A673 (cell line): ENCODE results near the gene SNX12. TPM values are rescaled to one million over a fixed set of nuclear protein-coding genes. Genes with fewer than 3 reads are reported as not detected.

Experiments
- BruUV-seq: library from RNA; stranded (reverse); fragments of 400-500 nt; replicated peaks from 2 replicates; lab custom pipeline; 2021; lab: Mats Ljungman, UMichigan
- CTCF ChIA-PET: fragments of 300-600 bp; sonication (Branson Sonifier 250); formaldehyde crosslinking; loops from one replicate; lab custom pipeline; 2022; ENCODE audit warnings: antibody characterized with exemption; lab: Charles Lee
- POLR2A ChIA-PET: fragments of 300-600 bp; sonication (Branson Sonifier 250); formaldehyde crosslinking; loops from one replicate; lab custom pipeline; 2022; ENCODE audit warnings: antibody characterized with exemption; ENCODE audit not compliant: low non-redundant PET; lab: Charles Lee
- DNase-seq: peaks from one replicate; pipeline ENCODE4 v3.0.0-alpha.2; 2015; ENCODE audit warnings: low spot score
- H3K27ac ChIP-seq: fragments of 200-600 bp; sonication (generic); 2 replicates; pipeline ENCODE4 v1.5.1; 2016; ENCODE audit warnings: mixed run types, low read depth, mild to moderate bottlenecking, mixed read lengths, antibody characterized with exemption, low read length; ENCODE audit not compliant: poor library complexity, severe bottlenecking
- H3K27me3 ChIP-seq: fragments of 200-600 bp; sonication (generic); replicated peaks from 2 replicates; pipeline ENCODE4 v1.6.1; 2017; ENCODE audit warnings: mixed run types, low read depth, mild to moderate bottlenecking, mixed read lengths, antibody characterized with exemption, low read length; ENCODE audit not compliant: insufficient read depth, poor library complexity
- H3K36me3 ChIP-seq: fragments of 200-600 bp; sonication (generic); 2 replicates; pipeline ENCODE4 v1.6.1; 2016; ENCODE audit warnings: mixed run types, mild to moderate bottlenecking, mixed read lengths, antibody characterized with exemption, low read length; ENCODE audit not compliant: insufficient read depth, poor library complexity, severe bottlenecking
- H3K4me1 ChIP-seq: fragments of 200-600 bp; sonication (generic); 2 replicates; pipeline ENCODE4 v1.6.1; 2017; ENCODE audit warnings: mixed run types, mild to moderate bottlenecking, mixed read lengths, antibody characterized with exemption, low read length; ENCODE audit not compliant: insufficient read depth, poor library complexity, severe bottlenecking
- H3K4me3 ChIP-seq: fragments of 200-600 bp; sonication (generic); 2 replicates; pipeline ENCODE4 v1.5.1; 2016; ENCODE audit warnings: low read depth, mixed run types, mild to moderate bottlenecking, mixed read lengths, low read length; ENCODE audit not compliant: poor library complexity, severe bottlenecking
- H3K9me3 ChIP-seq: fragments of 200-600 bp; sonication (generic); 2 replicates; pipeline ENCODE4 v1.6.1; 2016; ENCODE audit warnings: mixed run types, low read depth, mild to moderate bottlenecking, mixed read lengths, antibody characterized with exemption, low read length; ENCODE audit not compliant: poor library complexity, severe bottlenecking
- CTCF ChIP-seq: fragments of 300-800, 200-600 bp; sonication (generic); conservative IDR thresholded peaks from 2 replicates; pipeline ENCODE4 v1.5.1; 2017; ENCODE audit warnings: low read depth, mild to moderate bottlenecking, antibody characterized with exemption, low read length, moderate library complexity, mixed read lengths
- EZH2 ChIP-seq: fragments of 200-600 bp; sonication (generic); IDR thresholded peaks from 2 replicates; pipeline ENCODE4 v1.6.1; 2017; ENCODE audit warnings: borderline replicate concordance, low read depth, mild to moderate bottlenecking, mixed read lengths, antibody characterized with exemption, low read length; ENCODE audit not compliant: poor library complexity, severe bottlenecking
- intact Hi-C: fragments of 100-400 bp; cut with micrococcal nuclease; formaldehyde crosslinking; loops from one replicate; pipeline ENCODE4 v1.10.0; 2022; ENCODE audit not compliant: unreplicated experiment
- total RNA-seq: library from RNA; stranded (reverse); gene quantifications from 2 replicates; pipeline ENCODE4 v1.2.3, GENCODE V29; 2021

The SNX12 gene
- total RNA-seq, 1 experiment from 2014 or later: 58.9 TPM

GRCh38 chrX:71099736-71100135, 31.6 kb upstream of the SNX12 start:
- TF ChIP-seq CTCF (no peak), EZH2 (no peak)

GRCh38 chrX:71098951-71099506, 30.9 kb upstream of the SNX12 start:
- Histone ChIP-seq H3K27ac (no peak overlapping the region), H3K4me1 (peaks cover 10% of the 10 kb centered on the region), H3K9me3 (no peaks in the 10 kb centered on the region), H3K27me3 (no peaks in the 10 kb centered on the region), H3K4me3 (no peak overlapping the region), H3K36me3 (no peaks in the 10 kb centered on the region)
- ChIA-PET POLR2A (no interaction called here), CTCF (no interaction called here)
- no TSS peak for BruUV-seq
- TF ChIP-seq EZH2 (no peak), CTCF (no peak)
- intact Hi-C loops: loop anchor here (5.0 kb wide), 1 partner anchor 78 kb away; no protein-coding TSS in a partner anchor
- DNase-seq: no peak

More at GRCh38 chrX:71099736-71100135, 31.6 kb upstream of the SNX12 start:
- H3K36me3 ChIP-seq: no peaks in the 10 kb centered on the region
- no peak overlapping the region for H3K4me3 ChIP-seq
- peaks cover 11% of the 10 kb centered on the region for H3K4me1 ChIP-seq
- DNase-seq: no peak
- H3K27ac ChIP-seq: no peak overlapping the region
- POLR2A ChIA-PET: no interaction called here
- H3K9me3 ChIP-seq: no peaks in the 10 kb centered on the region
- no peaks in the 10 kb centered on the region for H3K27me3 ChIP-seq
- BruUV-seq: no TSS peak
- CTCF ChIA-PET: no interaction called here
- intact Hi-C loops: loop anchor here (5.0 kb wide), 1 partner anchor 78 kb away; no protein-coding TSS in a partner anchor

- POLR2A ChIA-PET: no interaction called here
- H3K4me3 ChIP-seq: no peak overlapping the region
- peak; percentile 63 for DNase-seq
- no peaks in the 10 kb centered on the region for H3K9me3 ChIP-seq
- no peaks in the 10 kb centered on the region for H3K27me3 ChIP-seq
- no peaks in the 10 kb centered on the region for H3K36me3 ChIP-seq
- CTCF ChIA-PET: no interaction called here
- no TSS peak for BruUV-seq
- intact Hi-C loops: loop anchor here (5.0 kb wide), 1 partner anchor 79 kb away; no protein-coding TSS in a partner anchor
- no peak overlapping the region for H3K27ac ChIP-seq
- peak; percentile 63 for TF ChIP-seq CTCF
- no peak for TF ChIP-seq EZH2
- peaks cover 3% of the 10 kb centered on the region for H3K4me1 ChIP-seq
Measured at GRCh38 chrX:71098302-71098701, 30.2 kb upstream of the SNX12 start.
